ENCODE measurements around the gene ANO5.

The ANO5 gene

GRCh38 chr11:22179626-22180025, 13.3 kb upstream of the ANO5 start:
- no peak for DNase-seq (ENCODE audit: low spot score)
- in situ Hi-C loops (cut with MboI; ENCODE audit: low sequenced_read_pairs, unreplicated experiment) = loop anchor here (25.0 kb wide), 1 partner anchor 633 kb away; no protein-coding TSS in a partner anchor
- no peak for TF ChIP-seq CTCF (IDR thresholded peaks at IDR 0.05; ENCODE audit: borderline replicate concordance, control extremely low read depth, extremely low read depth, insufficient read depth, missing control alignments)

DNA sequence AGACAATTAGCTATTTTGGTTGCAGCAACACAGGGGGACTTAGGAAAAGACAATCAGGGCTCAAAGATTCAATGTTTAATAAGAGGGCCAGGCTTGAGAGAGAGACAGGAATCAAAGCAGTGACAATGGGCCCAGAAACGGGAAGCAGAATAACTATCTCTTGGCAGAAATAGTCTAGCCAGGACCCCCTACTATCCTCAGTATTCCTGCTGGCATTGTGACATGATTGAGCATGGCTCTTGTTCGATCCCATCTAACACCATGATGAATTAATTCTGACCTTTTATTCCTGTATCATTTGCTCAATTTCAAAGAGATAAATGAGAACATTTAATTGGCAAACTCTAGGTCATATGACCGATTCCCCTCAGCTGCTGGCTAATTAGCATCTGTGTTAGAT, 12.8 kb upstream of the ANO5 start:
- TF ChIP-seq CTCF (IDR thresholded peaks at IDR 0.05; ENCODE audit: borderline replicate concordance, control extremely low read depth, extremely low read depth, insufficient read depth, missing control alignments) = no peak
- in situ Hi-C loops (cut with MboI; ENCODE audit: low sequenced_read_pairs, unreplicated experiment) = loop anchor here (25.0 kb wide), 1 partner anchor 632 kb away; no protein-coding TSS in a partner anchor
- no peak for DNase-seq (ENCODE audit: low spot score)

DNA sequence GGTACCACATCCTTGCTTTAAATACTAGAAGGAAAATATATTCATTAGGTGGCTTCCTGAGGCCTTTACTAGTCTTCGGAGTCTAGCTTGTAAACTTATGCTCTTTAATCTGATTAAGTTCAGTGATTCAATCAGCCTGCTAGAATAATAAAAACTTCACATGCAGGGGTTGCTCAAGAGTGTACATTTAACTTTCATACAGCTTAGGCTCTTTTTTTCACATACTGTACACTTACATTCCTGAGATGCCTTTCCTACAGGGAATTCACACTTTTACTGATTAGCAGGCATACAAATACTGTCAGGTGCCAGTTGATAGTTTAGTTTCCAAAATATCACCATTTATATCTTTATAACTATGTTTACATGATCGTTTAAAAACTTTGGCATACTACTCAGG, 3.2 kb upstream of the ANO5 start:
- no peak for TF ChIP-seq CTCF (IDR thresholded peaks at IDR 0.05; ENCODE audit: borderline replicate concordance, control extremely low read depth, extremely low read depth, insufficient read depth, missing control alignments)
- in situ Hi-C loops (cut with MboI; ENCODE audit: low sequenced_read_pairs, unreplicated experiment) = loop anchor here (25.0 kb wide), 1 partner anchor 623 kb away; no protein-coding TSS in a partner anchor
- DNase-seq (ENCODE audit: low spot score) = no peak

DNA sequence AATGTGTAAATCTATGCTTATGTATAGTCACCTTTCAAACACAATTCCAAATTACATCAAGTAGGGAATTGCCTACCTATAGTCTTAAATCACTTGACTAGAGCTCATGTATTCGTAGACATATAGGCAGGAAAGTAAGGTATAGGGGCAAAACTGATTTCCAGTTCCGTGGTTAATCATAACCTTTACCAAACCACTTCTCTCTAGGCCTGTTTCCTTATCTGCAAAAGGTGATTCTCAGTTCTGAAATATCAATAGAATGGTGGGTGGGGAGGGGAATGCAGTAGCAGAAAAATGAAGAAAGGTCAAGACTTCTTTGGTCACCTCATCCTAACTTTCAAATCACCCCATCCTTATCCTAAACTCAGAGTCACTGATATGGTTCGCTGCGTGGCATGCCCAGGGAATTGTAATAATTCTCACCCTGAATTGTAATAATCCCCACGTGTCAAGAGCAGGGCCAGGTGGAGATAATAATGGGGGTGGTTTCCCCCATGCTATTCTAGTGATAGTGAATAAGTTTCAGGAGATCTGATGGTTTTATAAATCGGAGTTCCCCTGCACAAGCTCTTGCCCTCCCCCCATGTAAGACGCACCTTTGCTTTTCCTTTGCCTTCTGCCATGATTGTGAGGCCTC, 1.9 kb upstream of the ANO5 start:
- peak; percentile 18 for DNase-seq (ENCODE audit: low spot score)
- in situ Hi-C loops (cut with MboI; ENCODE audit: low sequenced_read_pairs, unreplicated experiment) = loop anchor here (25.0 kb wide), 1 partner anchor 621 kb away; no protein-coding TSS in a partner anchor
- no peak for TF ChIP-seq CTCF (IDR thresholded peaks at IDR 0.05; ENCODE audit: borderline replicate concordance, control extremely low read depth, extremely low read depth, insufficient read depth, missing control alignments)

DNA sequence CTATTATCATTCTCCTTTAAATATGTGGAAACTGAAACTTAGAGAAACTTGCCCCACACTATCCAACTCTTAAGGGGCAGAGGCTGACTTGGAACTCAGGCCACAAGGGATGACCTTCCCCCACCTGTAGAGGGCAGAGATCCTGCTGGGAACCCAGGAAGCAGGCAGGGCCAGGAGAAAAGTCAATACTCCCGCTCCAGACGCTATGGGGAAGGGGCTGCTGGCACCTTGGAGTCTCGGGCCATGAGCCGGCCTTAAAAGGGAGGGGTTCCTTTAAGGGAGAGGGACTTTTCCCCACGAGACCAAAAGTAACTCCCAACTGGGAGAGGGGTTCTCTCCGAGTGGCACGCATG, 620 bp upstream of the ANO5 start:
- TF ChIP-seq CTCF (IDR thresholded peaks at IDR 0.05; ENCODE audit: borderline replicate concordance, control extremely low read depth, extremely low read depth, insufficient read depth, missing control alignments) = peak; percentile 17
- peak; percentile 14 for DNase-seq (ENCODE audit: low spot score)
- in situ Hi-C loops (cut with MboI; ENCODE audit: low sequenced_read_pairs, unreplicated experiment) = loop anchor here (25.0 kb wide), 1 partner anchor 620 kb away; no protein-coding TSS in a partner anchor

GRCh38 chr11:22193348-22194051, 615 bp downstream of the ANO5 start:
- TF ChIP-seq CTCF (IDR thresholded peaks at IDR 0.05; ENCODE audit: borderline replicate concordance, control extremely low read depth, extremely low read depth, insufficient read depth, missing control alignments) = no peak
- in situ Hi-C loops (cut with MboI; ENCODE audit: low sequenced_read_pairs, unreplicated experiment) = loop anchor here (25.0 kb wide), 1 partner anchor 619 kb away; no protein-coding TSS in a partner anchor
- DNase-seq (ENCODE audit: low spot score) = peak; percentile 49
